ENCODE results near the gene MAML1.

Gene MAML1

GRCh38 chr5:179795863-179796833, 63.5 kb downstream of the MAML1 start:
- DNase-seq (ENCODE audit: low read depth) = peak; percentile 83
- H3K4me3 ChIP-seq (replicated peaks; ENCODE audit: low read depth, low read length) = peak overlapping the region; percentile 47
- TF ChIP-seq CTCF (IDR thresholded peaks at IDR 0.05; ENCODE audit: low read length, missing control alignments) = no peak

- no peak for TF ChIP-seq CTCF (IDR thresholded peaks at IDR 0.05; ENCODE audit: low read length, missing control alignments)
- no peak for DNase-seq (ENCODE audit: low read depth)
- H3K4me3 ChIP-seq (replicated peaks; ENCODE audit: low read depth, low read length) = no peak overlapping the region
These were observed 64.4 kb downstream of the MAML1 start for GRCh38 chr5:179796877-179797608.

- no peak for DNase-seq (ENCODE audit: low read depth)
- no peak for TF ChIP-seq CTCF (IDR thresholded peaks at IDR 0.05; ENCODE audit: low read length, missing control alignments)
- H3K4me3 ChIP-seq (replicated peaks; ENCODE audit: low read depth, low read length) = no peak overlapping the region
These were observed 65.1 kb downstream of the MAML1 start for GRCh38 chr5:179797741-179798140.

- TF ChIP-seq CTCF (IDR thresholded peaks at IDR 0.05; ENCODE audit: low read length, missing control alignments) = no peak
These were observed 65.6 kb downstream of the MAML1 start for GRCh38 chr5:179798144-179798770.

GRCh38 chr5:179798771-179799643, 66.4 kb downstream of the MAML1 start:
- no peak for TF ChIP-seq CTCF (IDR thresholded peaks at IDR 0.05; ENCODE audit: low read length, missing control alignments)
- no peak overlapping the region for H3K4me3 ChIP-seq (replicated peaks; ENCODE audit: low read depth, low read length)
- no peak for DNase-seq (ENCODE audit: low read depth)

More at GRCh38 chr5:179798144-179798770, 65.6 kb downstream of the MAML1 start:
- no peak overlapping the region for H3K4me3 ChIP-seq (replicated peaks; ENCODE audit: low read depth, low read length)
- no peak for DNase-seq (ENCODE audit: low read depth)

- no peak for TF ChIP-seq CTCF (IDR thresholded peaks at IDR 0.05; ENCODE audit: low read length, missing control alignments)
- no peak for DNase-seq (ENCODE audit: low read depth)
- no peak overlapping the region for H3K4me3 ChIP-seq (replicated peaks; ENCODE audit: low read depth, low read length)
These were observed 67.0 kb downstream of the MAML1 start for GRCh38 chr5:179799644-179799973.

Data from fibroblast of pulmonary artery (primary cell).